HCT116 (cell line): ENCODE results near the gene BRD3OS. TPM values are rescaled to one million over a fixed set of nuclear protein-coding genes. Genes with fewer than 3 reads are reported as not detected.
A peak's percentile ranks its signal among the peaks of the same experiment; 100 is the strongest.

Experiments
- ATAC-seq: fragments of 200-7000 bp; cut with Tn5 transposase; 2 replicates; pipeline ENCODE4 v1.9.1; 2020; ENCODE audit warnings: mild to moderate bottlenecking, moderate library complexity
- BruUV-seq: library from RNA; stranded (reverse); fragments of 400-500 nt; replicated peaks from 2 replicates; lab custom pipeline; 2021; lab: Mats Ljungman, UMichigan
- CTCF ChIA-PET: fragments of 300-600 bp; sonication (Branson Sonifier 250); formaldehyde crosslinking; loops from one replicate; lab custom pipeline; 2021; ENCODE audit warnings: antibody characterized with exemption; lab: Charles Lee
- POLR2A ChIA-PET: fragments of 300-600, 350-600 bp; sonication (Branson Sonifier 250); formaldehyde crosslinking; loops from one replicate; lab custom pipeline; 2021; ENCODE audit warnings: antibody characterized with exemption; lab: Charles Lee
- RAD21 ChIA-PET, 2 experiments: fragments of 300-600 bp; sonication (Branson Sonifier 250); formaldehyde crosslinking; loops; one replicate each; lab custom pipeline; 2023; ENCODE audit warnings: low total read pairs in 2 of 2; ENCODE audit not compliant: uncharacterized antibody in 2 of 2, unreplicated experiment in 2 of 2, low non-redundant PET in 1 of 2; lab: Charles Lee
- DNase-seq: peaks from one replicate; pipeline ENCODE4 v3.0.0-alpha.2; 2010; ENCODE audit warnings: low read depth, low spot score
- H2AFZ ChIP-seq: fragments of 200-600 bp; shearing (Covaris generic), sonication (generic); 2 replicates; pipeline ENCODE4 v1.6.1; 2017; ENCODE audit warnings: low read depth, mixed run types, mixed read lengths, antibody characterized with exemption, low read length; ENCODE audit not compliant: poor library complexity, severe bottlenecking
- H3K27ac ChIP-seq: 2 replicates; pipeline ENCODE4 v1.5.1; 2012; ENCODE audit warnings: low read depth, low read length
- H3K27me3 ChIP-seq: fragments of 200-600 bp; sonication (generic); 2 replicates; pipeline ENCODE4 v1.6.1; 2016; ENCODE audit warnings: mixed run types, low read length, mixed read lengths; ENCODE audit not compliant: insufficient read depth
- H3K36me3 ChIP-seq, 2 experiments: fragments of 200-500 bp in 1 of 2; fragments of 200-600 bp in 1 of 2; sonication (Bioruptor generic) in 1 of 2; sonication (generic) in 1 of 2; 2 replicates each; pipeline versions ENCODE4 v1.5.1 to v1.6.1; 2014 to 2016; ENCODE audit warnings: low read length in 2 of 2, inconsistent platforms in 1 of 2, mixed read lengths in 1 of 2, mixed run types in 1 of 2; ENCODE audit not compliant: insufficient read depth in 2 of 2, control insufficient read depth in 1 of 2
- H3K4me1 ChIP-seq, 2 experiments: fragments of 200-600 bp in 1 of 2; sonication (generic) in 1 of 2; 2 replicates each; pipeline versions ENCODE4 v1.5.1 to v1.6.1; 2012 to 2017; ENCODE audit warnings: low read length in 2 of 2, inconsistent platforms in 1 of 2, mild to moderate bottlenecking in 1 of 2, mixed read lengths in 1 of 2, mixed run types in 1 of 2, moderate library complexity in 1 of 2; ENCODE audit not compliant: insufficient read depth in 2 of 2, control insufficient read depth in 1 of 2
- H3K4me2 ChIP-seq: fragments of 200-600 bp; sonication (generic); 2 replicates; pipeline ENCODE4 v1.6.1; 2017; ENCODE audit warnings: mixed run types, low read length, mixed read lengths
- H3K4me3 ChIP-seq, 2 experiments: fragments of 200-600 bp in 1 of 2; sonication (generic) in 1 of 2; replicated peaks in 1 of 2; 2 replicates each; pipeline ENCODE4 v1.5.1; 2011 to 2016; ENCODE audit warnings: low read length in 2 of 2, control low read depth in 1 of 2, low read depth in 1 of 2, mild to moderate bottlenecking in 1 of 2, mixed read lengths in 1 of 2, mixed run types in 1 of 2
- H3K79me2 ChIP-seq: fragments of 200-600 bp; sonication (generic); 2 replicates; pipeline ENCODE4 v1.6.1; 2017; ENCODE audit warnings: mild to moderate bottlenecking, mixed run types, low read length, moderate library complexity, mixed read lengths; ENCODE audit not compliant: insufficient read depth
- H3K9ac ChIP-seq: fragments of 200-600 bp; sonication (generic); 2 replicates; pipeline ENCODE4 v1.6.1; 2016; ENCODE audit warnings: low read length, mixed read lengths
- H3K9me2 ChIP-seq: fragments of 200-600 bp; sonication (generic), shearing (Covaris generic); 2 replicates; pipeline ENCODE4 v1.6.1; 2017; ENCODE audit warnings: mixed run types, mild to moderate bottlenecking, moderate library complexity; ENCODE audit not compliant: insufficient read depth
- H3K9me3 ChIP-seq, 2 experiments: fragments of 200-500 bp in 1 of 2; fragments of 200-600 bp in 1 of 2; sonication (Bioruptor generic) in 1 of 2; sonication (generic) in 1 of 2; 2 replicates each; pipeline ENCODE4 v1.6.1; 2014 to 2017; ENCODE audit warnings: low read length in 2 of 2, mixed read lengths in 2 of 2, inconsistent platforms in 1 of 2, low read depth in 1 of 2, mild to moderate bottlenecking in 1 of 2, mixed run types in 1 of 2, moderate library complexity in 1 of 2; ENCODE audit not compliant: control insufficient read depth in 1 of 2, insufficient read depth in 1 of 2
- H4K20me1 ChIP-seq: fragments of 200-600 bp; sonication (generic), shearing (Covaris generic); 2 replicates; pipeline ENCODE4 v1.6.1; 2017; ENCODE audit warnings: mixed run types, mild to moderate bottlenecking, moderate library complexity; ENCODE audit not compliant: insufficient read depth
- CEBPB ChIP-seq: IDR thresholded peaks from 2 replicates; pipeline ENCODE4 v1.6.1; 2012; ENCODE audit warnings: low read depth
- EZH2 ChIP-seq: fragments of 200-600 bp; sonication (generic); IDR thresholded peaks from 2 replicates; pipeline ENCODE4 v1.6.1; 2017; ENCODE audit warnings: antibody characterized with exemption, mixed run types
- FOSL1 ChIP-seq: IDR thresholded peaks from 2 replicates; pipeline ENCODE4 v1.6.1; 2012; ENCODE audit warnings: low read depth
- POLR2A ChIP-seq: IDR thresholded peaks from 2 replicates; pipeline ENCODE4 v1.7.0; 2011; ENCODE audit warnings: borderline replicate concordance; ENCODE audit not compliant: insufficient read depth, insufficient read length; ENCODE audit errors: extremely low read depth
- SRF ChIP-seq: IDR thresholded peaks from 2 replicates; pipeline ENCODE4 v1.6.1; 2012; ENCODE audit warnings: low read depth
- YY1 ChIP-seq: IDR thresholded peaks from 2 replicates; pipeline ENCODE4 v1.6.1; 2011; ENCODE audit warnings: low read length, low read depth, moderate library complexity, mild to moderate bottlenecking; ENCODE audit not compliant: insufficient replicate concordance; ENCODE audit errors: extremely low read depth
- ZFX ChIP-seq: fragments of 450-650 bp; IDR thresholded peaks from 2 replicates; pipeline ENCODE4 v1.6.1; 2017
- intact Hi-C: fragments of 100-400 bp; cut with micrococcal nuclease; formaldehyde crosslinking; loops from 2 replicates; pipeline ENCODE4 v1.10.0; 2022
- total RNA-seq: library from RNA; stranded (reverse); gene quantifications from one replicate; pipeline ENCODE4 v1.2.1, GENCODE V29; 2021; ENCODE audit not compliant: unreplicated experiment
- TF ChIP-seq, protein P1 (sequence below): IDR thresholded peaks from 2 replicates; pipeline ENCODE4 v1.6.1; 2012; ENCODE audit warnings: low read depth
- TF ChIP-seq, protein P2 (sequence below): IDR thresholded peaks from 2 replicates; pipeline ENCODE4 v1.6.1; 2012

The BRD3OS gene
- total RNA-seq, 1 experiment from 2014 or later, result 17.0 TPM

DNA sequence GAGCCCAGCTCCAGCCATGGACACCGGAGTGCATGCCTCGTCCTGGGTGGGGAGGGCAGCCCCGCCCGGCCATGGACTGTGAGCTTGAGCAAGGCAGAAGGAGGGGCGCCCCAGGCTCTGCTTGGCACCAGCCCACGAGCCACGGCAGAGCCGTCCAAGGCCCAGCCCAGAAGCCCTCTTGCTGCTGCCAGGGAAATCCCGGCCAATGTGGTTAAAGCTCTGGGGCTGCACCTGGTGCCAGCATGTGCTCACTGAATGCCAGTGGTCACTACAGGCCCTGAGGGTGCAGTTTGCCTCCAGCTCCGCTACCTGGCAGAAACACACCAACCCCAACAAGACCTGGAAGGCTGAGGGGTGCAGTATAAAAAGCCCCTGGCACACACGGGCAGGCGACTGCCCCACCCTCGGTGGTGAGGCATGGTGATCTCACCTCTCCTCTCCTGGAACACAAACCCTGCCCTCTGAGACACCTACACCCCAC lies 30.7 kb downstream of the BRD3OS start:
- BruUV-seq, result no TSS peak
- H3K9ac ChIP-seq, result no peak overlapping the region
- POLR2A ChIA-PET, result no interaction called here
- peak; percentile 25; the same call in 1 of the 2 replicates for ATAC-seq
- no peak overlapping the region; the same call in 1 of the 2 replicates for H3K27ac ChIP-seq
- RAD21 ChIA-PET, result no interaction called here
- H3K4me2 ChIP-seq, result peak overlapping the region; percentile 2; the same call in 1 of the 2 replicates
- no peaks in the 10 kb centered on the region for H3K9me2 ChIP-seq
- no peaks in the 10 kb centered on the region for H3K27me3 ChIP-seq
- peaks cover 4 to 18% of the 10 kb centered on the region in 2 experiments; a peak in 3 of 4 replicates for H3K4me1 ChIP-seq
- peaks cover 3 to 5% of the 10 kb centered on the region in 2 experiments; a peak in 1 of 4 replicates for H3K36me3 ChIP-seq
- H3K4me3 ChIP-seq, result no peak overlapping the region
- TF ChIP-seq, protein P1, sequence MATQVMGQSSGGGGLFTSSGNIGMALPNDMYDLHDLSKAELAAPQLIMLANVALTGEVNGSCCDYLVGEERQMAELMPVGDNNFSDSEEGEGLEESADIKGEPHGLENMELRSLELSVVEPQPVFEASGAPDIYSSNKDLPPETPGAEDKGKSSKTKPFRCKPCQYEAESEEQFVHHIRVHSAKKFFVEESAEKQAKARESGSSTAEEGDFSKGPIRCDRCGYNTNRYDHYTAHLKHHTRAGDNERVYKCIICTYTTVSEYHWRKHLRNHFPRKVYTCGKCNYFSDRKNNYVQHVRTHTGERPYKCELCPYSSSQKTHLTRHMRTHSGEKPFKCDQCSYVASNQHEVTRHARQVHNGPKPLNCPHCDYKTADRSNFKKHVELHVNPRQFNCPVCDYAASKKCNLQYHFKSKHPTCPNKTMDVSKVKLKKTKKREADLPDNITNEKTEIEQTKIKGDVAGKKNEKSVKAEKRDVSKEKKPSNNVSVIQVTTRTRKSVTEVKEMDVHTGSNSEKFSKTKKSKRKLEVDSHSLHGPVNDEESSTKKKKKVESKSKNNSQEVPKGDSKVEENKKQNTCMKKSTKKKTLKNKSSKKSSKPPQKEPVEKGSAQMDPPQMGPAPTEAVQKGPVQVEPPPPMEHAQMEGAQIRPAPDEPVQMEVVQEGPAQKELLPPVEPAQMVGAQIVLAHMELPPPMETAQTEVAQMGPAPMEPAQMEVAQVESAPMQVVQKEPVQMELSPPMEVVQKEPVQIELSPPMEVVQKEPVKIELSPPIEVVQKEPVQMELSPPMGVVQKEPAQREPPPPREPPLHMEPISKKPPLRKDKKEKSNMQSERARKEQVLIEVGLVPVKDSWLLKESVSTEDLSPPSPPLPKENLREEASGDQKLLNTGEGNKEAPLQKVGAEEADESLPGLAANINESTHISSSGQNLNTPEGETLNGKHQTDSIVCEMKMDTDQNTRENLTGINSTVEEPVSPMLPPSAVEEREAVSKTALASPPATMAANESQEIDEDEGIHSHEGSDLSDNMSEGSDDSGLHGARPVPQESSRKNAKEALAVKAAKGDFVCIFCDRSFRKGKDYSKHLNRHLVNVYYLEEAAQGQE, result no peak
- TF ChIP-seq ZFX (no peak), FOSL1 (no peak), EZH2 (no peak), POLR2A (no peak), CEBPB (no peak), YY1 (no peak), SRF (no peak)
- TF ChIP-seq, protein P2, sequence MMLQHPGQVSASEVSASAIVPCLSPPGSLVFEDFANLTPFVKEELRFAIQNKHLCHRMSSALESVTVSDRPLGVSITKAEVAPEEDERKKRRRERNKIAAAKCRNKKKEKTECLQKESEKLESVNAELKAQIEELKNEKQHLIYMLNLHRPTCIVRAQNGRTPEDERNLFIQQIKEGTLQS, result no peak
- intact Hi-C loops, result no loop called here
- no peaks in the 10 kb centered on the region for H3K9me3 ChIP-seq
- no peak overlapping the region for H2AFZ ChIP-seq
- CTCF ChIA-PET, result no interaction called here
- peaks cover 30% of the 10 kb centered on the region for H3K79me2 ChIP-seq
- H4K20me1 ChIP-seq, result no peaks in the 10 kb centered on the region
- DNase-seq, result no peak
